GM19328 (cell line): ENCODE data around the gene ARHGAP22.

Experiments
- ATAC-seq: cut with Tn5 transposase; IDR thresholded peaks from one replicate; pipeline ENCODE4 v1.9.1; 2021; ENCODE audit warnings: mild to moderate bottlenecking, moderate library complexity; ENCODE audit not compliant: unreplicated experiment

The ARHGAP22 gene

GRCh38 chr10:48607356-48608278 is 2.7 kb upstream of the ARHGAP22 start:
- no peak for ATAC-seq

GRCh38 chr10:48606530-48607355 is 1.9 kb upstream of the ARHGAP22 start:
- no peak for ATAC-seq

DNA sequence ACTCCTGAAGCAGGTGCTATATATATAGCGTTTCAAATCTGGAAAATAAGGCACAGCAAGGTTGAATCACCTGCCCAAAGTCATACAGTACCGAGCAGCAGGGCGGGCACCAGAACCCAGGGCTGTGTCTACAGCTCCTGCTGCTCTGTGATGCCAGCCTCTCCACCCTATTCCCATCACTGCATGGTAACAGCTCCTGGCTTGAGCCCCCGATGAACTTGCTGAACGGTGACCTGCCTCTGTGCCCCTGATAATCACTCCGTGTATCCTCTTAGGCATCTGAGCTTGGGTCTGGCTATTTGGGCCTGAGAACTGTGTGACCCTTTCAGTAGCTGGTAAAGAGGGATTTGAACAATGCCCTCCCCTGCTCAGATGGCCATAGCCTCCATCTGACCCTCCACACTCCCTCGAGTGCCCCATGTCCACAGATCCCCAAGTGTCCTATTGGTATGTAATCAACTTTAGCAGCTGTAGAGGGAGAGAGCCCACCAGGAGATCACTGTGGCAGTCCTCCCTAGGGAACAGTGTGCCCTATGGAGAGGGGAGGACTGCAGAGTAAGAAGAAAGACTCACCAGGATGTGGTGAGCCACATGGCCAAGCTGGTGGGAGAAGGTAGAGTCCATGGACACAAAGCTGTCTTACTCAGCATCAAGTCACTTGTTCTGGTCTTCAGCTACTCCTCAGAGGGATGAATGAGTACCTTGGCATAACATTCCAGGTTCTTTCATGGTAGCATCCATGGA is 1.1 kb upstream of the ARHGAP22 start:
- no peak for ATAC-seq

DNA sequence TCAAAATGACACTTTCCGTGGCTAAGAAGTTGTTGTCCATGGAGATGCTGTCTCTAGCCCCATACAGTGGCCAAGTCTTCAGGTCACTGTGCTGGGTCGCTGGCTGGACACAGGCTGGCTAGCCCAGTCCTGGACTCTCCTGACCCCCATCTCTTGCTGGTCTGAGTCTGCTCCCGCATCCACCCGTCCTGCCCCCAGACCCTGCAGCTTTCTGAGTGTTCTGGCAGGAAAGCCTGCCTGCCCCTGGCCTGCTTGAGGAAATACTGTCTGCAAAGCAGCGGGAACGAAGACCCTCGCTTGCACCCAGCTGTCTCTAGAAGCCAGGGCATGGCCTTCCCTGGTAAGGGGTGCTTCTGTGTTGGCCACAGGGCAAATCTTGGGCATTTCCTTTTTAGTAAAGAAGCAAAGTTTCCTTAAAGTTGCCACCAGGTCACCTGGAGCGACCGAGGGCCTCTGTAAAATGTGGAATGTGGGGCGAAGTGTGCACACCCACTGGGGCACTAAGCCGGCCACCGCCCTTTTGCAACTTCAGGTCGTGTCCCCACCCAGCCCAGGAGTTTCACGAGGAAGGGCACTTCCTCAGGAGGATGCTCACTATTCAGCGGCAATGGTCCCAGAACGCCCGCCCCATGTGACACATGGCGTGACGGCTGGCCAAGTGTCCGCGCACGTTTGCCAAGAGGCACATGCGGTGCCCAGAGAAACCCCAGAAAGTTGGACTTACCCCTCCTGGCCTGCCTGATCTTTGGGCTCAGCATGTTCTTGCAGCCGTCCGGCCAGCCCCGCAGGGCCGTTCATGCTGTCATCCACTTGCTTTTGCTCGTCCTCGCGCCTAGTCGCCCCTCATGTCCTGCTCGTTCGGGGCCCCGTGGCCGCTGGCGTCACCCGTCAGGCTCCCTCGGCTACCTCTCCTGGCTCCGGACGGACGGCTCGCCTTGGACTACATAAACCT is 558 bp downstream of the ARHGAP22 start:
- no peak for ATAC-seq

- ATAC-seq: no peak
Measured at GRCh38 chr10:48603421-48604038, 1.3 kb downstream of the ARHGAP22 start.

- ATAC-seq: no peak
Measured at GRCh38 chr10:48602401-48603135, 2.3 kb downstream of the ARHGAP22 start.

- ATAC-seq: no peak
Measured at GRCh38 chr10:48601789-48602188, 3.1 kb downstream of the ARHGAP22 start.

GRCh38 chr10:48600645-48601505 is 4.0 kb downstream of the ARHGAP22 start:
- ATAC-seq: no peak

- no peak for ATAC-seq
Measured at GRCh38 chr10:48599830-48600134, 5.1 kb downstream of the ARHGAP22 start.

- no peak for ATAC-seq
Measured at GRCh38 chr10:48598936-48599829, 5.7 kb downstream of the ARHGAP22 start.

GRCh38 chr10:48598243-48598935 is 6.5 kb downstream of the ARHGAP22 start:
- ATAC-seq: no peak

- no peak for ATAC-seq
Measured at GRCh38 chr10:48595539-48595932, 9.3 kb downstream of the ARHGAP22 start.

DNA sequence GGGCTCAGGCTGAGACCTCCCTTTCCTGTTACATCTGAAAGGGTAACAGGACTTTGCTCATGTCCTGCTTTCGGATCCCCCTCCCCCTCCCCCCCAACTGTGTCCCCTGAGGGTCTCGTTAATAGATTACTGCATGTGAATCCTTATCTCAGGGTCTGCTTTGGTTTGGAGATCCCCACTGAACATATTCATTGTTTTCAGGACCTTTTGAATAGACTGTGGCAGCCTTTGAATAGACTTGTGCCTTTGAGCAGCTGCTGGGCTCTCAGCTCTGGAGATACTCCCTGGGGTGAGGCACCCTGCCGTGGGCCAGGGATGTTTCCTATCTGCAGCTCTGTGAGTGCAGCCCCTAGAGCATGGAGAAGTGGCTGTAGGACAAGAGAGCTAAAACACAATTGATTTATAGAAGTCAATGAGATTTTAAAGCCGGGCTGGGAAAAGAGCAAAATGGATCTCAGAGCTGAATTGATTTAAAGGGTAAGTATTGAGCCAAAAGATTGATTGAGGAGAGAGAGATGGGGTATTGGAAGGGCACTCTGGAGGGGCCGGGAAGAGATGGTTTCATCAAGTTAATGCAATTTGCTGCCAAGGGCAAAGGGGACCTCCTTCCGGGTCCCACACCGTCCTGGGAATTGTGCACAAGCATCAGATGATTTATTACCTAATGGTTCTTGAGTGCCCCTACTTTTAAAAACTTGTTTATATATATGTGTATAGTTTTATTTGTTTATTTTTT is 9.9 kb downstream of the ARHGAP22 start:
- no peak for ATAC-seq

GRCh38 chr10:48594371-48594770 is 10.5 kb downstream of the ARHGAP22 start:
- no peak for ATAC-seq

GRCh38 chr10:48592346-48592745 is 12.5 kb downstream of the ARHGAP22 start:
- ATAC-seq: no peak

- ATAC-seq: no peak
Measured at GRCh38 chr10:48590945-48591344, 13.9 kb downstream of the ARHGAP22 start.
